Astrocyte (in vitro differentiated cells and primary cell): ENCODE data around the gene LAMA3. TPM values are rescaled to one million over a fixed set of nuclear protein-coding genes. Genes with fewer than 3 reads are reported as not detected.

Experiments used
- DNase-seq: peaks from one replicate; pipeline ENCODE4 v3.0.0-alpha.2; 2010; ENCODE audit warnings: low read depth
- FAIRE-seq: peaks from 2 replicates; lab custom pipeline; 2011; peaks lifted over from hg19 to GRCh38; lab: Jason Lieb, UNC
- H2AFZ ChIP-seq: 2 replicates; pipeline ENCODE4 v1.6.0; 2012; ENCODE audit warnings: low read depth, low read length, inconsistent platforms
- H3K27ac ChIP-seq: 2 replicates; pipeline ENCODE4 v1.5.1; 2011; ENCODE audit warnings: low read depth, low read length, inconsistent platforms
- H3K27me3 ChIP-seq: 2 replicates; pipeline ENCODE4 v1.6.0; 2011; ENCODE audit warnings: low read length, inconsistent platforms; ENCODE audit not compliant: insufficient read depth
- H3K36me3 ChIP-seq: 2 replicates; pipeline ENCODE4 v1.5.1; 2011; ENCODE audit warnings: low read length, inconsistent platforms; ENCODE audit not compliant: insufficient read depth
- H3K4me1 ChIP-seq: 2 replicates; pipeline ENCODE4 v1.5.1; 2011; ENCODE audit warnings: low read length, inconsistent platforms; ENCODE audit not compliant: insufficient read depth
- H3K4me2 ChIP-seq: 2 replicates; pipeline ENCODE4 v1.6.0; 2012; ENCODE audit warnings: low read length, inconsistent platforms
- H3K4me3 ChIP-seq: 2 replicates; pipeline ENCODE4 v1.5.1; 2011; ENCODE audit warnings: low read depth, mild to moderate bottlenecking, low read length, inconsistent platforms; ENCODE audit not compliant: insufficient read depth
- H3K79me2 ChIP-seq: 2 replicates; pipeline ENCODE4 v1.6.0; 2012; ENCODE audit warnings: mild to moderate bottlenecking, low read length, inconsistent platforms; ENCODE audit not compliant: insufficient read depth
- H3K9ac ChIP-seq: 2 replicates; pipeline ENCODE4 v1.6.0; 2012; ENCODE audit warnings: mild to moderate bottlenecking, low read length, inconsistent platforms
- H3K9me3 ChIP-seq: 2 replicates; pipeline ENCODE4 v1.5.1; 2012; ENCODE audit warnings: low read depth, mild to moderate bottlenecking, low read length, inconsistent platforms; ENCODE audit not compliant: insufficient read depth
- H4K20me1 ChIP-seq: 2 replicates; pipeline ENCODE4 v1.6.0; 2012; ENCODE audit warnings: low read length, inconsistent platforms; ENCODE audit not compliant: insufficient read depth
- H3K27ac Mint-ChIP-seq: one replicate; pipeline ENCODE4 v1.8.0; 2021; ENCODE audit warnings: mild to moderate bottlenecking, mixed read lengths; ENCODE audit not compliant: unreplicated experiment
- H3K27me3 Mint-ChIP-seq: one replicate; pipeline ENCODE4 v1.8.0; 2021; ENCODE audit warnings: low read depth, mixed read lengths; ENCODE audit not compliant: unreplicated experiment
- H3K36me3 Mint-ChIP-seq: one replicate; pipeline ENCODE4 v1.8.0; 2021; ENCODE audit warnings: low read depth, mixed read lengths; ENCODE audit not compliant: unreplicated experiment
- H3K4me1 Mint-ChIP-seq: one replicate; pipeline ENCODE4 v1.8.0; 2021; ENCODE audit warnings: low read depth, mixed read lengths; ENCODE audit not compliant: unreplicated experiment
- H3K4me3 Mint-ChIP-seq: one replicate; pipeline ENCODE4 v1.8.0; 2021; ENCODE audit warnings: mild to moderate bottlenecking, moderate library complexity, mixed read lengths; ENCODE audit not compliant: unreplicated experiment
- H3K9me3 Mint-ChIP-seq: one replicate; pipeline ENCODE4 v1.8.0; 2021; ENCODE audit warnings: mild to moderate bottlenecking, mixed read lengths; ENCODE audit not compliant: unreplicated experiment
- EZH2 ChIP-seq: IDR thresholded peaks from 2 replicates; pipeline ENCODE4 v1.6.1; 2012; ENCODE audit warnings: mild to moderate bottlenecking, low read length, inconsistent platforms; ENCODE audit not compliant: insufficient read depth
- total RNA-seq: library from RNA; stranded (reverse); gene quantifications from 2 replicates; pipeline ENCODE4 v1.2.1, GENCODE V29; 2021
- TF ChIP-seq, protein P1 (sequence below): IDR thresholded peaks from 2 replicates; pipeline ENCODE4 v1.5.1; 2011; ENCODE audit warnings: low read depth, mild to moderate bottlenecking, inconsistent platforms, low read length, moderate library complexity; ENCODE audit not compliant: insufficient read depth

The LAMA3 gene
- total RNA-seq, 1 donor from 2014 or later = 0.86 TPM

DNA sequence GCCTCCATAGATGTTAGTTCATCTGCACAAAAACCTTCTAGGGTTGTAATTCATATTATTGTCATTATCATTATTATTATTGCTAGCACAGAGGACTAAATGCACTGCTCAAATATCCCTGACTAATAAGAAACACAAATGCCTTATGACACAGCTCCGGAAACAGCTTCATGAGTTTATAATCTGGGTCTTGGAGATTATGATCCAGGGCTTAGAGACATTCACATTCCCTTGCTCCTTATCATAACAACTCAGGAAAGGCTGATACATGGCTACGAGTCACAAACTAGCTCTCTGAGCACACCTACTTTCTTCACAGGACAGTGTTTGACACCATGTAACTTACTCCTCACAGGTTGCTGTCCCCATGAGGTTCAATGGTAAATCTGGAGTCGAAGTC is 223.1 kb downstream of the LAMA3 start:
- Histone ChIP-seq H3K27me3 (no peaks in the 10 kb centered on the region), H4K20me1 (no peaks in the 10 kb centered on the region), H3K9me3 (no peaks in the 10 kb centered on the region), H3K36me3 (no peaks in the 10 kb centered on the region), H3K4me3 (no peak overlapping the region), H3K4me1 (no peaks in the 10 kb centered on the region), H3K79me2 (no peaks in the 10 kb centered on the region), H3K4me2 (no peak overlapping the region), H3K27ac (no peak overlapping the region), H2AFZ (no peak overlapping the region), H3K9ac (no peak overlapping the region)
- no peaks in the 10 kb centered on the region for H3K36me3 Mint-ChIP-seq
- DNase-seq = no peak
- no peaks in the 10 kb centered on the region for H3K9me3 Mint-ChIP-seq
- no peak overlapping the region for H3K4me3 Mint-ChIP-seq
- TF ChIP-seq, protein P1, sequence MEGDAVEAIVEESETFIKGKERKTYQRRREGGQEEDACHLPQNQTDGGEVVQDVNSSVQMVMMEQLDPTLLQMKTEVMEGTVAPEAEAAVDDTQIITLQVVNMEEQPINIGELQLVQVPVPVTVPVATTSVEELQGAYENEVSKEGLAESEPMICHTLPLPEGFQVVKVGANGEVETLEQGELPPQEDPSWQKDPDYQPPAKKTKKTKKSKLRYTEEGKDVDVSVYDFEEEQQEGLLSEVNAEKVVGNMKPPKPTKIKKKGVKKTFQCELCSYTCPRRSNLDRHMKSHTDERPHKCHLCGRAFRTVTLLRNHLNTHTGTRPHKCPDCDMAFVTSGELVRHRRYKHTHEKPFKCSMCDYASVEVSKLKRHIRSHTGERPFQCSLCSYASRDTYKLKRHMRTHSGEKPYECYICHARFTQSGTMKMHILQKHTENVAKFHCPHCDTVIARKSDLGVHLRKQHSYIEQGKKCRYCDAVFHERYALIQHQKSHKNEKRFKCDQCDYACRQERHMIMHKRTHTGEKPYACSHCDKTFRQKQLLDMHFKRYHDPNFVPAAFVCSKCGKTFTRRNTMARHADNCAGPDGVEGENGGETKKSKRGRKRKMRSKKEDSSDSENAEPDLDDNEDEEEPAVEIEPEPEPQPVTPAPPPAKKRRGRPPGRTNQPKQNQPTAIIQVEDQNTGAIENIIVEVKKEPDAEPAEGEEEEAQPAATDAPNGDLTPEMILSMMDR = no peak
- no peak for TF ChIP-seq EZH2
- H3K27ac Mint-ChIP-seq = no peak overlapping the region
- peaks cover 6% of the 10 kb centered on the region for H3K27me3 Mint-ChIP-seq
- no peaks in the 10 kb centered on the region for H3K4me1 Mint-ChIP-seq
- peak; percentile 62 for FAIRE-seq

DNA sequence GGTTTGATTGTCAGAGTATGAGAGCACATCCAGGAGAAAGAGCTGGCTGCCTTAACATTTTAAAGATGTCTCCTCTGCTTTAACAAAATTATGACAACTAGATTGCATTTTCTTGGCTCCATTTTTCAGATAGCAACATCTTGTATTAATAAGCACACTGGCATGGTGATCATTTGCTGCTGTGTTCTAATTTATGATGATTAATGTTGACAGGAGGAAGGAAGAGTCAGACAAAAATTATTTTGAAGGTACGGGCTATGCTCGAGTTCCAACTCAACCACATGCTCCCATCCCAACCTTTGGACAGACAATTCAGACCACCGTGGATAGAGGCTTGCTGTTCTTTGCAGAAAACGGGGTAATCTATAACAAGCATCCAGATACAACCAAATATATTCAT is 227.1 kb downstream of the LAMA3 start:
- Histone ChIP-seq H3K4me3 (no peak overlapping the region), H3K27ac (no peak overlapping the region), H3K4me1 (no peaks in the 10 kb centered on the region), H3K79me2 (no peaks in the 10 kb centered on the region), H3K9ac (no peak overlapping the region), H3K9me3 (no peaks in the 10 kb centered on the region), H3K4me2 (no peak overlapping the region), H3K36me3 (no peaks in the 10 kb centered on the region), H4K20me1 (no peaks in the 10 kb centered on the region), H3K27me3 (peaks cover 4% of the 10 kb centered on the region), H2AFZ (no peak overlapping the region)
- peaks cover 4% of the 10 kb centered on the region for H3K4me1 Mint-ChIP-seq
- H3K27ac Mint-ChIP-seq = no peak overlapping the region
- no peaks in the 10 kb centered on the region for H3K9me3 Mint-ChIP-seq
- TF ChIP-seq, protein P1 = no peak
- no peak for TF ChIP-seq EZH2
- FAIRE-seq (no peak), DNase-seq (no peak)
- H3K27me3 Mint-ChIP-seq = peaks cover 10% of the 10 kb centered on the region
- H3K36me3 Mint-ChIP-seq = no peaks in the 10 kb centered on the region
- no peak overlapping the region for H3K4me3 Mint-ChIP-seq

DNA sequence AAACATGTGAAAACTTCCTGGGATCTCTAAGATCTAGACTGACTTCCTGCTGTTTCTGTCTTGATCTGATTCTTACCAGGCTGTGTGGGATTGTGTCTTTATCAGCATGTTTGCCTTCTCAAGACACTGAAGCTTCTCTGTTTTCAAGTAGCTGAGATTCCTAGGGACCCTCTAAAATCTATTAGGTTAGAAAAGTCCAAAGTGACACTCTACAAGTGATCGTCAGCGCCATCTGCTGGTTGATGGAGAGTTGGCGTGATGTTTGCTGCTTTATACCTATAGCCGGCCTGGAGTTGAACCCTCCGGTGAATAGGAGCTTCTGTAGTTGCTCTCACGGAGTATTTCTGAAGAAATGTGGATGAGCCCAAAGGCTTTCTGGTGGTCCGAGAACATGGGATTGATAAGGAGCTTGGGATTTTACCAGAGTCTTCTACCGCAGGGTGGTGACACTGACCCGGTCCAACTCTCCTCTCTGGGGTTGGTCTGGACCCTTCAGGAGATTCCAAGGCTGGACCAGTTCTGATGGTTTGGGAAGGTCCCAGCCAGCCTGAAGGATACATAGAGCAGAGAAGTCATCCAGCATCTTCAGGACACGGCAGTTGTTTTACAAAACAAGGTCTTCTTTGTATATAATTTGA is 229.3 kb downstream of the LAMA3 start:
- no peak overlapping the region for H3K27ac ChIP-seq
- peaks cover 5% of the 10 kb centered on the region for H3K36me3 Mint-ChIP-seq
- FAIRE-seq = no peak
- H3K79me2 ChIP-seq = no peaks in the 10 kb centered on the region
- peaks cover 4% of the 10 kb centered on the region for H3K27me3 ChIP-seq
- H3K4me1 Mint-ChIP-seq = peaks cover 4% of the 10 kb centered on the region
- no peak overlapping the region for H3K4me3 ChIP-seq
- H3K4me2 ChIP-seq = no peak overlapping the region
- TF ChIP-seq, protein P1 = peak; percentile 95
- no peak for TF ChIP-seq EZH2
- no peaks in the 10 kb centered on the region for H3K4me1 ChIP-seq
- no peaks in the 10 kb centered on the region for H3K36me3 ChIP-seq
- H3K9ac ChIP-seq = no peak overlapping the region
- no peaks in the 10 kb centered on the region for H3K9me3 Mint-ChIP-seq
- H3K27ac Mint-ChIP-seq = no peak overlapping the region
- H3K9me3 ChIP-seq = no peaks in the 10 kb centered on the region
- DNase-seq = peak; percentile 19
- no peak overlapping the region for H2AFZ ChIP-seq
- no peak overlapping the region for H3K4me3 Mint-ChIP-seq
- peaks cover 10% of the 10 kb centered on the region for H3K27me3 Mint-ChIP-seq
- H4K20me1 ChIP-seq = no peaks in the 10 kb centered on the region
